CD14-positive monocyte (primary cell): ENCODE data around the gene PCID2. TPM values are rescaled to one million over a fixed set of nuclear protein-coding genes. Genes with fewer than 3 reads are reported as not detected.

Source experiments
- DNase-seq, 3 donors: peaks; one replicate each; pipeline ENCODE4 v3.0.0-alpha.2; 2011 to 2022
- H2AFZ ChIP-seq: 2 replicates; pipeline ENCODE4 v1.6.0; 2012; ENCODE audit warnings: mild to moderate bottlenecking, low read depth, low read length, inconsistent platforms; ENCODE audit not compliant: insufficient read depth, poor library complexity, severe bottlenecking
- H3K27ac ChIP-seq, 2 donors: 1 replicate in 1 of 2; 2 replicates in 1 of 2; pipeline ENCODE4 v1.5.1; 2012 to 2013; ENCODE audit warnings: low read length in 2 of 2, control low read depth in 1 of 2, inconsistent platforms in 1 of 2, low read depth in 1 of 2, mild to moderate bottlenecking in 1 of 2
- H3K27me3 ChIP-seq, 2 donors: one replicate each; pipeline versions ENCODE4 v1.6.0 to v1.6.1; 2011 to 2013; ENCODE audit warnings: low read length in 2 of 2; ENCODE audit not compliant: control insufficient read depth in 2 of 2, insufficient read depth in 2 of 2
- H3K36me3 ChIP-seq, 2 donors: replicated peaks in 1 of 2; 1 replicate in 1 of 2; 2 replicates in 1 of 2; pipeline versions ENCODE4 v1.5.1 to v1.6.1; 2012 to 2013; ENCODE audit warnings: low read length in 2 of 2, control low read depth in 1 of 2, inconsistent platforms in 1 of 2, mild to moderate bottlenecking in 1 of 2; ENCODE audit not compliant: insufficient read depth in 2 of 2, control insufficient read depth in 1 of 2
- H3K4me1 ChIP-seq, 2 donors: 1 replicate in 1 of 2; 2 replicates in 1 of 2; pipeline versions ENCODE4 v1.5.1 to v1.6.1; 2012 to 2013; ENCODE audit warnings: low read length in 2 of 2, control low read depth in 1 of 2, inconsistent platforms in 1 of 2, mild to moderate bottlenecking in 1 of 2, moderate library complexity in 1 of 2; ENCODE audit not compliant: insufficient read depth in 2 of 2, control insufficient read depth in 1 of 2
- H3K4me2 ChIP-seq: replicated peaks from 2 replicates; pipeline ENCODE3; 2012; ENCODE audit warnings: low read length, moderate library complexity, mild to moderate bottlenecking; ENCODE audit not compliant: poor library complexity, severe bottlenecking; ENCODE audit errors: extremely low read depth
- H3K4me3 ChIP-seq, 3 experiments: fragments of 200-600 bp in 1 of 3; sonication (generic) in 1 of 3; replicated peaks in 1 of 3; 1 replicate in 2 of 3; 2 replicates in 1 of 3; pipeline ENCODE4 v1.5.1; 2011 to 2013; ENCODE audit warnings: low read length in 3 of 3, mild to moderate bottlenecking in 3 of 3, control low read depth in 2 of 3, low read depth in 2 of 3, inconsistent platforms in 1 of 3, moderate library complexity in 1 of 3
- H3K79me2 ChIP-seq: 2 replicates; pipeline ENCODE4 v1.6.0; 2012; ENCODE audit warnings: mild to moderate bottlenecking, control low read depth, inconsistent platforms, low read length, moderate library complexity; ENCODE audit not compliant: insufficient read depth
- H3K9ac ChIP-seq: 2 replicates; pipeline ENCODE4 v1.6.0; 2017; ENCODE audit warnings: low read length, mild to moderate bottlenecking; ENCODE audit not compliant: insufficient read depth, poor library complexity, severe bottlenecking
- H3K9me3 ChIP-seq, 2 donors: replicated peaks in 1 of 2; 1 replicate in 1 of 2; 2 replicates in 1 of 2; pipeline versions ENCODE4 v1.5.1 to v1.6.1; 2012 to 2013; ENCODE audit warnings: low read length in 2 of 2, control low read depth in 1 of 2; ENCODE audit not compliant: control insufficient read depth in 1 of 2, insufficient read depth in 1 of 2
- H4K20me1 ChIP-seq: 2 replicates; pipeline ENCODE4 v1.6.0; 2012; ENCODE audit warnings: mild to moderate bottlenecking, low read length, control low read depth, moderate library complexity; ENCODE audit not compliant: insufficient read depth
- H3K27ac Mint-ChIP-seq, 7 donors: one replicate each; pipeline ENCODE4 v1.8.0; 2020; ENCODE audit warnings: mild to moderate bottlenecking in 7 of 7, mixed read lengths in 7 of 7, moderate library complexity in 6 of 7, inconsistent platforms in 2 of 7
- H3K27me3 Mint-ChIP-seq, 3 donors: one replicate each; pipeline ENCODE4 v1.8.0; 2021 to 2022; ENCODE audit warnings: low read depth in 3 of 3, mild to moderate bottlenecking in 3 of 3, mixed read lengths in 3 of 3, moderate library complexity in 3 of 3, inconsistent platforms in 1 of 3
- H3K36me3 Mint-ChIP-seq, 2 donors: one replicate each; pipeline ENCODE4 v1.8.0; 2020; ENCODE audit warnings: mixed read lengths in 2 of 2, inconsistent platforms in 1 of 2, mild to moderate bottlenecking in 1 of 2
- H3K4me1 Mint-ChIP-seq: one replicate; pipeline ENCODE4 v1.8.0; 2020; ENCODE audit warnings: mild to moderate bottlenecking, mixed read lengths
- H3K4me3 Mint-ChIP-seq, 2 donors: one replicate each; pipeline ENCODE4 v1.8.0; 2020; ENCODE audit warnings: mild to moderate bottlenecking in 2 of 2, mixed read lengths in 2 of 2, moderate library complexity in 1 of 2
- H3K9me3 Mint-ChIP-seq, 7 donors: one replicate each; pipeline ENCODE4 v1.8.0; 2020 to 2022; ENCODE audit warnings: mixed read lengths in 7 of 7, mild to moderate bottlenecking in 6 of 7, moderate library complexity in 6 of 7, inconsistent platforms in 2 of 7
- CTCF ChIP-seq: fragments of 200-600 bp; IDR thresholded peaks from one replicate; pipeline ENCODE4 v1.8.0; 2022; ENCODE audit warnings: antibody characterized with exemption, mild to moderate bottlenecking
- WGBS: methylation state at CpG from one replicate; pipeline ENCODE4 v1.1.5; 2013; ENCODE audit warnings: missing lambda C conversion rate; ENCODE audit not compliant: insufficient coverage; 5-methylcytosine and 5-hydroxymethylcytosine counted together
- intact Hi-C, 2 donors: fragments of 100-400 bp; cut with micrococcal nuclease; formaldehyde crosslinking; loops; one replicate each; pipeline versions ENCODE4 v1.15.0 to v1.15.1; 2023
- polyA plus RNA-seq, 3 donors: library from polyadenylated mRNA; depleted of rRNA in 1 of 3; unstranded in 2 of 3; stranded (reverse) in 1 of 3; fragments of 300-500 nt in 2 of 3; fragments of >200 nt in 1 of 3; fragmentation: Illumina TruSeq in 2 of 3; gene quantifications; 1 replicate in 2 of 3; 2 replicates in 1 of 3; pipeline ENCODE4 v1.2.3, GENCODE V29; 2012 to 2021

Gene PCID2
- polyA plus RNA-seq, 3 donors, result 31.5 to 39.8 (median 34.2) TPM

- H3K4me1 ChIP-seq, result peaks cover 0 to 13% of the 10 kb centered on the region in 2 donors
- H3K36me3 ChIP-seq, result no peaks in the 10 kb centered on the region
- intact Hi-C loops, result no loop called here
- no peak overlapping the region for H3K4me2 ChIP-seq
- DNase-seq, result no peak
- H3K9me3 ChIP-seq, result peaks cover 0 to 3% of the 10 kb centered on the region in 2 donors
- H3K27ac ChIP-seq, result no peak overlapping the region
- no peaks in the 10 kb centered on the region for H3K79me2 ChIP-seq
- no peak overlapping the region for H3K9ac ChIP-seq
- Mint-ChIP-seq H3K27me3 (peaks cover 18 to 33% (median 29%) of the 10 kb centered on the region in 3 donors), H3K9me3 (peaks cover 0 to 8% (median 4%) of the 10 kb centered on the region in 7 donors), H3K4me1 (peaks cover 12% of the 10 kb centered on the region), H3K27ac (no peak overlapping the region), H3K4me3 (no peak overlapping the region), H3K36me3 (peaks cover 21% of the 10 kb centered on the region in 2 donors)
- no peaks in the 10 kb centered on the region for H4K20me1 ChIP-seq
- TF ChIP-seq CTCF, result no peak
- H3K27me3 ChIP-seq, result peaks cover 0 to 10% of the 10 kb centered on the region in 2 donors
- WGBS, result 100% methylated on average over 4 of the region's 10 CpGs
- no peak overlapping the region for H3K4me3 ChIP-seq
- no peak overlapping the region for H2AFZ ChIP-seq
Measured at GRCh38 chr13:113167155-113167554, 41.3 kb downstream of the PCID2 start.

GRCh38 chr13:113166681-113167080 is 41.8 kb downstream of the PCID2 start:
- peaks cover 0 to 10% of the 10 kb centered on the region in 2 donors for H3K4me1 ChIP-seq
- Mint-ChIP-seq H3K9me3 (peaks cover 0 to 8% (median 4%) of the 10 kb centered on the region in 7 donors), H3K36me3 (peaks cover 16% of the 10 kb centered on the region in 2 donors), H3K27me3 (peaks cover 18 to 33% (median 30%) of the 10 kb centered on the region in 3 donors), H3K4me3 (no peak overlapping the region), H3K4me1 (peaks cover 12% of the 10 kb centered on the region), H3K27ac (no peak overlapping the region)
- no peak for TF ChIP-seq CTCF
- no peaks in the 10 kb centered on the region for H3K79me2 ChIP-seq
- H2AFZ ChIP-seq, result no peak overlapping the region
- no peak overlapping the region for H3K9ac ChIP-seq
- no peaks in the 10 kb centered on the region for H4K20me1 ChIP-seq
- peaks cover 0 to 10% of the 10 kb centered on the region in 2 donors for H3K27me3 ChIP-seq
- no peak overlapping the region for H3K27ac ChIP-seq
- H3K4me3 ChIP-seq, result no peak overlapping the region
- no peaks in the 10 kb centered on the region for H3K36me3 ChIP-seq
- WGBS, result 100% methylated on average over 1 of the region's 5 CpGs
- DNase-seq, result no peak
- H3K9me3 ChIP-seq, result peaks cover 0 to 3% of the 10 kb centered on the region in 2 donors
- no peak overlapping the region for H3K4me2 ChIP-seq
- intact Hi-C loops, result no loop called here
